HepG2 (cell line): Measurements from ENCODE around the gene SPHK2. TPM values are rescaled to one million over a fixed set of nuclear protein-coding genes. Genes with fewer than 3 reads are reported as not detected.
A peak's percentile ranks its signal among the peaks of the same experiment; 100 is the strongest.

ENCODE experiments used
- AGO2 ChIP-seq: fragments of 200-400 bp; formaldehyde crosslinking; optimal IDR thresholded peaks from 2 replicates; pipeline ENCODE3; 2017; ENCODE audit warnings: mild to moderate bottlenecking, low read depth, low read length, moderate library complexity
- MEIS1 ChIP-seq: sonication (generic); formaldehyde crosslinking; IDR thresholded peaks from 2 replicates; pipeline ENCODE4 v1.9.0; 2021; ENCODE audit warnings: mild to moderate bottlenecking, missing genetic modification reagents, moderate library complexity, borderline replicate concordance
- MTA1 ChIP-seq: sonication (generic); formaldehyde crosslinking; IDR thresholded peaks from 2 replicates; pipeline ENCODE4 v1.4.0; 2020; ENCODE audit warnings: missing genetic modification reagents, mild to moderate bottlenecking, borderline replicate concordance
- NCOA1 ChIP-seq: sonication (generic); formaldehyde crosslinking; IDR thresholded peaks from 2 replicates; pipeline ENCODE4 v1.9.0; 2021; ENCODE audit warnings: missing genetic modification reagents
- NR2F6 ChIP-seq, 2 experiments: IDR thresholded peaks; 2 replicates each; pipeline ENCODE4 v1.6.1; 2016; ENCODE audit warnings: antibody characterized with exemption in 1 of 2, mild to moderate bottlenecking in 1 of 2
- RBFOX2 ChIP-seq: fragments of 200-400 bp; formaldehyde crosslinking; IDR thresholded peaks from 2 replicates; pipeline ENCODE4 v1.6.1; 2017; ENCODE audit warnings: low read depth, mild to moderate bottlenecking, low read length
- TFE3 ChIP-seq: IDR thresholded peaks from 2 replicates; pipeline ENCODE4 v1.6.1; 2016
- polyA plus RNA-seq, 8 experiments: library from polyadenylated mRNA; depleted of rRNA in 3 of 8; stranded (reverse) in 7 of 8; unstranded in 1 of 8; fragments of >200 nt; fragmentation: Illumina TruSeq in 4 of 8; extraction: Trizol in 4 of 8; gene quantifications; 2 replicates each; pipeline versions ENCODE4 v1.2.1 to v1.2.3, GENCODE V29; 2011 to 2016; ENCODE audit warnings: low read depth in 4 of 8, missing spikeins in 1 of 8, mixed read lengths in 1 of 8; ENCODE audit not compliant: insufficient read depth in 1 of 8
- total RNA-seq, 5 experiments: library from RNA; depleted of rRNA; stranded (reverse); fragments of >200 nt; fragmentation: Illumina TruSeq; extraction: Trizol; gene quantifications; 2 replicates each; pipeline ENCODE4 v1.2.3, GENCODE V29; 2016; ENCODE audit warnings: low read depth in 1 of 5
- TF ChIP-seq, protein P1 (sequence below): sonication (generic); formaldehyde crosslinking; IDR thresholded peaks from 2 replicates; pipeline ENCODE4 v1.5.0; 2020; ENCODE audit warnings: mild to moderate bottlenecking, missing genetic modification reagents
- TF ChIP-seq, protein P2 (sequence below): sonication (generic); formaldehyde crosslinking; IDR thresholded peaks from 2 replicates; pipeline ENCODE4 v1.4.0; 2020; ENCODE audit warnings: mild to moderate bottlenecking, low read depth, missing genetic modification reagents

The SPHK2 gene
- total and polyA plus RNA-seq, 2 of the 13 experiments (the other 11 are each of a cell fraction or from before 2014, with no cell fraction given) = 2.9 to 14.4 TPM

DNA sequence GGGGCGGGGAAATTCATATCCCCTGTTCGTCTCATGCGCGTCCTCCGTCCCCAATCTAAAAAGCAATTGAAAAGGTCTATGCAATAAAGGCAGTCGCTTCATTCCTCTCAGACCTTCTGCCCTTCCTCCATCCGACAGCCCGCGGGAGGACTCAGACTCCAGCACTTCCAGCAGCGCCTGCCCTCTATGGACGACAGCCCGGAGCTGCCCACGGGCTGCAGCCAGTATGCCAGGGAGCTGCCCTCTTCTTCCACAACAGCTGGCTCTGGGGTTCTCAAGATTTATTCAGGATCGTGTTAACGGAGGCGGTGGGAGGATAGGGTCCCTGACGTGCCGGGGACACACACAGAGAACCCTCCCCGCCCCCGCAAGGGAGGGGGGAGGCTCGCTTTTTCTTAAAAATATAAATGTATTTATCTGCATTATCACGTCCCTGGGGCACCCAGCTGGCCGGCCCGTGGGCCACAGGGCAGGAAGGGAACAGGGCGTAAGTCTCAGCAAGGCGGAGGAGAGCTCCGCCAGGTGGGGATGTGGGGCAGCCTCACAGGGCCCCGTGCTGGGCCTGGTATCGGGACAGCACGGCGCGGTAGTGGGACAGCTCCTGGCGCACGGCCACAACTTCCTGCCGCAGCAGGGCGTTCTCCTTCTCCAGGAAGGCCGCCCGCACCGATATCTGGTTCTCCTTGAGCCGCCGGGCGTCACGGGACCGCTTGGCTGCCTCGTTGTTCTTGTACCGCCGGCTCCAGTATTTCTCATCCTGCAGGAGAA, 11.2 kb downstream of the SPHK2 start (continued):
- no peak for TF ChIP-seq MEIS1
- TF ChIP-seq MTA1 (CRISPR knock-in tag) = no peak
- TF ChIP-seq, protein P1, sequence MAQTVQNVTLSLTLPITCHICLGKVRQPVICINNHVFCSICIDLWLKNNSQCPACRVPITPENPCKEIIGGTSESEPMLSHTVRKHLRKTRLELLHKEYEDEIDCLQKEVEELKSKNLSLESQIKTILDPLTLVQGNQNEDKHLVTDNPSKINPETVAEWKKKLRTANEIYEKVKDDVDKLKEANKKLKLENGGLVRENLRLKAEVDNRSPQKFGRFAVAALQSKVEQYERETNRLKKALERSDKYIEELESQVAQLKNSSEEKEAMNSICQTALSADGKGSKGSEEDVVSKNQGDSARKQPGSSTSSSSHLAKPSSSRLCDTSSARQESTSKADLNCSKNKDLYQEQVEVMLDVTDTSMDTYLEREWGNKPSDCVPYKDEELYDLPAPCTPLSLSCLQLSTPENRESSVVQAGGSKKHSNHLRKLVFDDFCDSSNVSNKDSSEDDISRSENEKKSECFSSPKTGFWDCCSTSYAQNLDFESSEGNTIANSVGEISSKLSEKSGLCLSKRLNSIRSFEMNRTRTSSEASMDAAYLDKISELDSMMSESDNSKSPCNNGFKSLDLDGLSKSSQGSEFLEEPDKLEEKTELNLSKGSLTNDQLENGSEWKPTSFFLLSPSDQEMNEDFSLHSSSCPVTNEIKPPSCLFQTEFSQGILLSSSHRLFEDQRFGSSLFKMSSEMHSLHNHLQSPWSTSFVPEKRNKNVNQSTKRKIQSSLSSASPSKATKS (CRISPR knock-in tag) = no peak
- TF ChIP-seq NR2F6 (IDR thresholded peaks at IDR 0.05) = no peak
- no peak for TF ChIP-seq NR2F6 (CRISPR knock-in tag; IDR thresholded peaks at IDR 0.05)
- TF ChIP-seq RBFOX2 = peak; percentile 44; the same call in 1 of the 2 replicates
- TF ChIP-seq AGO2 = peak; percentile 62
- no peak for TF ChIP-seq TFE3 (CRISPR knock-in tag)
- TF ChIP-seq, protein P2, sequence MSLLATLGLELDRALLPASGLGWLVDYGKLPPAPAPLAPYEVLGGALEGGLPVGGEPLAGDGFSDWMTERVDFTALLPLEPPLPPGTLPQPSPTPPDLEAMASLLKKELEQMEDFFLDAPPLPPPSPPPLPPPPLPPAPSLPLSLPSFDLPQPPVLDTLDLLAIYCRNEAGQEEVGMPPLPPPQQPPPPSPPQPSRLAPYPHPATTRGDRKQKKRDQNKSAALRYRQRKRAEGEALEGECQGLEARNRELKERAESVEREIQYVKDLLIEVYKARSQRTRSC = no peak
- no peak for TF ChIP-seq NCOA1
